Measurements from ENCODE around the gene SPON2.
"Not testable (repeated sequence)": the region's sequence is repeated elsewhere in the genome, so short reads cannot be mapped to it uniquely, and the experiment has no call there.

Gene SPON2

DNA sequence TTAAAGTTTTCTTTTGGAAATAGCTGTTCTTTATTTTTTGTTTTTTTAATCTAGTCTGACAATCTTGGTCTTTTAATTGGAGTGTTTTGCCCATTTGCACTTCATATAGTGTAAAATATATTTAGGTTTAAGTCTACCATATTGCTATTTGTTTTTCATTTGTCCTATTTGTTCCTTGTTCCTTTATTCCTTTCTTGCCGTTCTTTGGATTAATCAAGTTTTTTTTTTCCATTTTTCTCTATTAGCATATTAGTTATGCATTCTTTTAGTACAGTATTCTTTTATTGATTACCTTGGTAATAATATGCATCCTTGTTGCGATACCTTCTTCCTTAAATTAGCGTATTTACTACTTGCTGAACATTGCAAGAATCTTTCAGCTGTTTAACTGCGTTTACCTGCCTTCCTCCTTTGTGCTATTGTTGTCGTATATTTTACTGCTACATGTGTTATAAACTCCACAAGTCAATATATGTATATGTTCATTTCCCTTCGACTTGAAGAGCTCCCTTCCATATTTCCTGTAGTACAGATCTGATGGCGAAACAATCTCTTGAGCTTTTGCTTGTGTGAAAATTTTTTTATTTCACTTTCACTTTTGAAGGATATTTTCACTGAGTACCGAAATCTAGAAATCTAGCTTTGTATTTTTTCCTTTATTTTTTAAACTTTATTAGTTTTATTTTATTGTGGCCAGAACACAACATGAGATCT, 35.2 kb downstream of the SPON2 start:
- DNase-seq: no peak

DNA sequence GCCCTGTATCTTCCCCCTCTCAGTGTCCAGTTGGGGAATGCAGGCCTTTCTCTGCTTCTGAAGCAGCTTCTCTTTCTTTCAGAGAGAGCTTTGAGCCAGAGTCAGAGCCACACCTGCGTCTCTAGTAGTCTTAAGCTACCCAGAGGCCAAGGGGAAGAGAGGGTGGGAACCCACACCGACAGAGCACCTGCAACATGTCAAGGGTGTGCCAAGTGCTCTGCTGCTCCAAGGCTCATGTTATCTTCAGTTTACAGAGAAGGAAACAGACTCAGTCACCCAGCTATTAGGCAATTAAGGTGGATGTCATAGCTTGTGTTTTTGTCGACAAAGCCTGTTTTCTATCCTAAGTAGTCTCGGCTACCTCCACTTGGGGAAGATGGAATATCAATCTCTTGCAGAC, 36.3 kb downstream of the SPON2 start:
- DNase-seq: no peak

DNA sequence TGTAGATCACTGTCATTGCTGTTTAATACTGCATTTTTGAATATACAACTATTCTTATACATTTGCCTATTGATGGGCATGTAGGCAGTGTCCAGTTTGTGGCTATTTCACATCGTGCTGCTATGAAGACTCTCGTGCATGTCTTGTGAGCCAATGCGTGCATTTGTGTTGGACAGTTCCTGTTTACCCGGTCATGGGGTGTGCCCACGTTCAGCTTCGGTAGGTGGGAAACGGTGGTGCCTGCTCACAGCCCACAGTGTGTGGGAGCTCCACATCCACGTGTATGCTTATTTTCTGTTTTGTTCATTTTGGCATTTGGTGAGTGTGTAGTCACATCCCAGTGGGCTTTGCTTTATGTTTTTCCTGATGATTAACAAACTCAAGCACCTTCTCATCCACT, 39.4 kb downstream of the SPON2 start:
- DNase-seq: no peak

DNA sequence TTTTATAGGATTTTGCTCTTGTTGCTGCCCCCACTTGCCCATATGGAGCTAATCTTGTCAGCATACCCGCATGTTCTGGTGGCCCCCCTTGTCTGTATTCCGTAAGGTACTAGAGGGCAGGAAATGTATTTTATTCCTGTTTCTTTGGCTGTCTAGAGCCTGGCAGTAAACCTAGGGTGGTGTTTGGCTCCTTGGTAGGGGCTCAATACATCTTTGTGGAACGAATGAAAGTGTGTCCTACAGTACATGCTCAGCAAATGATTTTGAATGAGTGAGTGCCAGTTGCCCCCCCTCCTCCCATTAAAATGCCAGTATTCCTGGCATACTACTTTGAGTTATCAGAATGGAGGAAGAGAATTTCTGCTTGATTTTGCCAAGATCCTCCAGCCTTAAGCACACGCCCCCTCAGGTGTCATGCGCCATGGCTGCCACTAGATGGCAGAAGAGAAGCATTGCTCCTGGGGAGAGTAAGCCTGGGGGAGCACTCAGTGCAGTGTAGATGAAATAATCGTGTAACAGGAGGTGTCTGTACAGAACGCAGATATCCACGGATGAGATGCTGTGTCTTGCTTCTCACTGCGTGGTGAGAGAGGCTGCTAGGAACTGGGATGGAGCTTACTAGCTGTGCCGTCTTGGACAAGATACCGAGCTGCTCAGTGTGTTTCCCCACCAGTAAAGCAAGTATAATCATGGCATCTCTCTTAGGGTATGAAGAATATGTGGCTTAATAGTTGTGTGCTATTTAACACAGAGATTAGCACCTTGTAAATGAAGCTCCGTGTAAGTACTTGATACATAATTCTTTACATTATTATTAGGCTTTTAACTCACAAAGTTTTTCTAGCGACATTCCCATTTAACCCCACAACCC, 41.8 kb downstream of the SPON2 start:
- DNase-seq: peak; percentile 16

DNA sequence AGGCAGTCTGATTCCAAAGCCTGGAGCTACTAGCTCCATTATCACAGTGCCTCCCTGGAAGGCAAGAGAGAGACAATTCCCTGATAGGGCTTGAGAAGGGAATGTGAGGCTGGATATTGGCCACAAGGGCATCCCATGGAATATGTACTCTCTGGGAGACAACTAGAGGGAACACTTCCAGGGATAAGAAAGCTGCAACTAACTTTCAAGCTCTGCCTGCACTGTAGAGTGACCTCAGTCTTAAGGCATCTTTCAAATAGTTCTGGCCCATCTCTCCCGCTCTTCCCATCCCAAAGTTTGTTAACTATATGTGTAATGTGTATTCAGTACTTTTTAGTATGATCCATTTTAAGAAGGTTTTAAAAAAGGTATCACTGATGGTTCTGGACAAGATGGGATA, 45.9 kb downstream of the SPON2 start:
- DNase-seq: no peak

DNA sequence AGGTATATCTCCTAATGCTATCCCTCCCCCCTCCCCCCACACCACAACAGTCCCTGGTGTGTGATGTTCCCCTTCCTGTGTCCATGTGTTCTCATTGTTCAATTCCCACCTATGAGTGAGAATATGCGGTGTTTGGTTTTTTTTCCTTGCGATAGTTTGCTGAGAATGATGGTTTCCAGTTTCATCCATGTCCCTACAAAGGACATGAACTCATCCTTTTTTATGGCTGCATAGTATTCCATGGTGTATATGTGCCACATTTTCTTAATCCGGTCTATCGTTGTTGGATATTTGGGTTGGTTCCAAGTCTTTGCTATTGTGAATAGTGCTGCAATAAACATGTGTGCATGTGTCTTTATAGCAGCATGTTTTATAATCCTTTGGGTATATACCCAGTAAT, 46.9 kb downstream of the SPON2 start:
- DNase-seq: not testable (repeated sequence)

DNA sequence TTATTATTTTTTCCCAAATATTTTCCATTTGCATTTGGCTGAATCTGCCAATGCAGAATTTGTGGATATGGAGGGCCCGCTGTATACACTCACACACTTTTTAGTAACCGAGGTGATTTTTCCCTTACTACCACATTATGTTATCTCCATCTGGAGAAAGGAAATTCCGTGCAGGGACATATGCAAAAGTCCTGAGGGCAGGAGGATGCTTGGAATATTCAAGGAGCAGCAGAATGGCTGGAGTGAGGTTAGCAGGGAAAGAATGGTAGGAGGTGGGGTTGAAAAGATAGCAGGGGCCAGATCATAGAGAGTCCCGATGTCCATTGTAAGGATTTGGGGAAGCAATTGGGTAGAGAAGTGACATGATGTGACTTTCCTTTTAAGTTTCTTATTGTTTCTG, 47.6 kb downstream of the SPON2 start:
- DNase-seq: no peak

DNA sequence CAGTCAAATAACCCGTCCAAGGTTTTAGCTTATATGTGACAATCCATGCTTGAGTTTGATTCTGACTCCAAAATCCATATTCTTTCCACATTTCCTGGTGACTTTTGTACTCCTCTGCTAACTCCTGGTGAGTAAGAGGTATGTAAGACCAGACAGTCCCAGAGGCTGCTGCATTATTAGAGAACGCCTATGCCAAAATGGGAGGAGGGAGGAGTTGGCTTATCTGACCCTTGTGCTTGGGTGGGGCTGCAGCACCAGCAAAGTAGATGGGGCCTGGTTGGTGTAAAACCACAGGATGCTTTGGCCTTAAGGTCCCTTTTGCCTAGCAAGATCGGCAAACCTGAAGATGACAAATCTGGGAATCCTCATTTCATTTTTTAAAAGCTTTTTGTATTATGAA, 49.9 kb downstream of the SPON2 start:
- no peak for DNase-seq
